Measurements from ENCODE around the gene GSTO1.

The GSTO1 gene

DNA sequence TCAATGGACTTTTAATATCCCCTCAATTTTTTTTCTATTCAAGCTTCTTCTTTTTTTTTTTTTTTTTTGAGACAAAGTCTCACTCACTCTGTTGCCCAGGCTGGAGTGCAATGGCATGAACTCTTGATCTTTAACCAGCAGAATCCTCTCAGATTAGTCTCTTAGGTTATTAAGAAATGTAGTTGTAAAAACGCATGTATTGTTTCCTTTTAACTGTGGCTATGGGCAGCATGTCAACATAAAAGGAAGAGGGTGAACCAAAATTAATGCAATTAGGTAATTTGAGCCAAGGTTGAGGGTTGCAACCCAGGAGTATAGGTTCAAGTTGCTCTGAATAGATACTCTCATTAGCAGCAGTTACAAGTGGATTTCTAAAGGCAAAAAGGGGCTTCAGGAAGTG, 4.3 kb upstream of the GSTO1 start:
- no peak for DNase-seq (ENCODE audit: low read depth)

- DNase-seq (ENCODE audit: low read depth): no peak
Measured at GRCh38 chr10:104251443-104251842, 3.2 kb upstream of the GSTO1 start.

GRCh38 chr10:104252368-104252767, 2.3 kb upstream of the GSTO1 start:
- no peak for DNase-seq (ENCODE audit: low read depth)

DNA sequence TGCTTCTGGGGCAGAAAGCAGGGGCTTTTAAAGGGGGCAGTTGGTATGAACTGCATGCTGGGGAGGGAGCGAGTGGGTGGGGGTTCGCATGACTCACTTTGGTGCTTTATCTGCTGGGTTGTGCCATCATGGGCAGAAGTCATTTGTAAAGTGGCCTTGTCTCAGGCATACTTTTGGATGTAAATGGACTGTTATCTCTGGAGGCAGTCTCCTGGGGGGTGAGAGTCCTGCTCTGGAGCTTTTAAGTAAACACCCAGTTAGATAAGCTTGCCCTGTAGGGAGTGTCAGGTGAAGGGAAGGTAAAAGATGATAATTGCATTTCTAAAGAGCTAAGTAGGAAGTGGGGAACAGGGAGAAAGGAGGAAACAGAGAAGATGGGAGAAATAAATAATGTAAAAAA, 1.6 kb upstream of the GSTO1 start:
- DNase-seq (ENCODE audit: low read depth): no peak

DNA sequence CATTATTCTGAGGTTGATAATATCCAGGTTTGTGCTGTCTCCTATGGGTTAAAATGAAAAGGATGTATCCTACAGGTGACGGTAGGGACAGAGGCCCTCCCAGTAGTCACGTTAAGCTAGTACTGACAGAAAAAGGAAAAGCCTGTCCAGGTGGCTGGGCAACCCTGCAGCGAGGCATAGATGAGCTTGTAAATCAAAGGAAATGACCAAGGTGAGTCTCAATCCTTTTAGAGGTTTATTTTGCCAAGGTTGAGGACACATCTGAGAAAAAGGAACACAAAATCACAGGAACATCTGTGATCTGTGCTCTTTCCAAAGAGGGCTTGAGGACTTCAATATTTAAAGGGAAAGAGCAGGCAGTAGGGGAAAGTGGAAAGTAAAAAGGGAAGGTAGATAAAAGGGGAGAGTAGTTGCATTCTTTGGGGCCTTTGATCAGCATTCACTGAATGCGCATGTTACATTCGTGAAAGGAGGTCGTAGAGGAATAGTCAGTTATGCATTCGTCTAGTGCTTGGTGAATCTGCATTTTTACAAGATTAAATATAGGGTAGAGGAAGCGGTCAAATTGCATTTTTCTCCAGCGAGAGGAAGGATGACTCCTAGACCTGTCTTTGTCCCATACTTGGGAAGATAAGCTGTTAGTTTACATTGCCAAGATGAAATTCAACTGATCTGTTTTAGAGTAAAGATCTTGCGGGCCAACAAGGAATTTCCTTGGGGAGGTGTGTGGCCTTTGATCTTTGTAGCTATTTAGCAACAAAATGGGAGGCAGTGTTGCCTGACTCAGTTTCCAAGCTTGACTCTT, 884 bp upstream of the GSTO1 start:
- no peak for DNase-seq (ENCODE audit: low read depth)

GRCh38 chr10:104255311-104255981, 754 bp downstream of the GSTO1 start:
- no peak for DNase-seq (ENCODE audit: low read depth)

DNA sequence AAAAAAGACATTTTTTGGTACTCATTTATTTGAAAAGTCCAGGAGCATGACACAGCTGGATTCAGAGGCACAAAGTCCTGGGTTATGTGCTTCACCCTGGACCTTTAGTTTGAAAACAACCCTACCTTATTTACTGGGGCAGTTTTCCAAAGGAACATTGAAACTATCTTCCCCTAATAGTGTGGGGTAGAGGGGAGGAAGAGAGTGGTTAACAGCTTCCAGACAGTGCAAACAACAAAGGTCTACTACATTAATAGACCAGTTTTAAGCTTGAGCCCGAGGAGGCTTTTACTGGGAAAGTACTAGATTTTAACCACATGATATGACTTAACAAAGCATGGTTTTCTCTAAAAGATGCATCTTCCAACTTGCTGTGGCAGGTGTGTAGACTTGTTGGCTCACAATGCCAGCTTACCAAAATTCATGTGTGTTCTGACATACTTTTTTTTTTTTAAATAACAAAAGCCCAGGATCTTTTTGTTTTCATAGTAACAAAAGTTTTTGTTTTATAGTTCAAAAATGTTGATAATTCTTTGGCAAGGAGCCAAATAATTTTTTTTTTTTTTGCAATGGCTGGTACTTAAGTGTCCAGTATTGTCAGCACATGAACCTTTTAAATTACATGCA, 1.8 kb downstream of the GSTO1 start:
- no peak for DNase-seq (ENCODE audit: low read depth)

DNA sequence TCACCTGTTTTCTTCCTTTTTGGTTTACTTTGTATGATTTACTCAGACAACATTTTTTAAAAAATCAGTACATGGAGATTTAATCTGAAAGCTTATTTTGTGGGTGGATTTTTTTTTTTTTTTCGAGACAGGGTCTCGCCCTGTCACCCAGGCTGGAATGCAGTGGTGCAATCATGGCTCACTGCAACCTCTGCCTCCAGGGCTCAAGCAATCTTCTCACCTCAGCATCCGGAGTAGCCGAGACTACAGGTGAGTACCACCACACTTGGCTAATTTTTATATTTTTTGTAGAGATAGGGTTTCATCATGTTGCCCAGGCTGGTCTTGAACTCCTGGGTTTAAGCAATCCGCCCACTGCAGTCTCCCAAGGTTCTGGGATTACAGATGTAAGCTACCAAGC, 2.5 kb downstream of the GSTO1 start:
- DNase-seq (ENCODE audit: low read depth): no peak

GRCh38 chr10:104258209-104258608, 3.5 kb downstream of the GSTO1 start:
- no peak for DNase-seq (ENCODE audit: low read depth)

GRCh38 chr10:104259456-104259855, 4.8 kb downstream of the GSTO1 start:
- DNase-seq (ENCODE audit: low read depth): no peak

GRCh38 chr10:104259999-104260774, 5.5 kb downstream of the GSTO1 start:
- DNase-seq (ENCODE audit: low read depth): no peak

DNA sequence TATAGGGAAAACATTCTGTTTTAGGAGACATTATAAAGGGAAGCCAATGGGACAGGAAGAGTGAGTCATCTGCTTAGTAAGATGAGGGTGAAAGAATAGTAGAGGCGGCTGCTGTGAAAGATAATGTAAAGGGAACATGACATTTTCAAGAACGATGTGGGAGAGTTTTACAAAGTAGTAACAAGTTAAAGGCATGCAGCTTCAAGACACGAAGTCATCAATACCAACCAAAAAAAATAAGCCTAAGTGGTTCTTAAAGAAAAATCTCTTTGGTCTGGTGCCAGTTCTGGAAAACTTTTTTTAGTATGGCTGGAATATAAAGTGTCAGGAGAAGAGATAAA, 6.1 kb downstream of the GSTO1 start:
- no peak for DNase-seq (ENCODE audit: low read depth)

DNA sequence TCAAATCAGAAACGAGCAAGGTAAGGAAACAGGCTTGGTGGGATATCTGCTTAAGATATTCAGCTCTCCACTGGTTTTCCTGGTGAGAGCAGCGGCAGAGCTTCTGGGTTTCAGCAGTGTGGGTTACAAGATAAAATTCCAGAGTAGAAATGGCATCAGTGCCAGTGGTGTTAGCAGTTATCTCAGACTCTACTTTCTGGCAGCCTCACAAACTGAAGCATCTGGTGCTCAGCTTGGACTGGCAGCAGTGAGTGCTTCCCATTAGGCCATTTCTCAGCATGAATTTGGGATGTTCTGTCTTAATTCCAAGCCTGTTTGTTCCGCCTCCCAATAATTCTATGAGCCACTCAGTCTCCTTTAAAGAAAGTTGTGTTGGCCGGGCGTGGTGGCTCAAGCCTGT, 7.4 kb downstream of the GSTO1 start:
- no peak for DNase-seq (ENCODE audit: low read depth)

DNA sequence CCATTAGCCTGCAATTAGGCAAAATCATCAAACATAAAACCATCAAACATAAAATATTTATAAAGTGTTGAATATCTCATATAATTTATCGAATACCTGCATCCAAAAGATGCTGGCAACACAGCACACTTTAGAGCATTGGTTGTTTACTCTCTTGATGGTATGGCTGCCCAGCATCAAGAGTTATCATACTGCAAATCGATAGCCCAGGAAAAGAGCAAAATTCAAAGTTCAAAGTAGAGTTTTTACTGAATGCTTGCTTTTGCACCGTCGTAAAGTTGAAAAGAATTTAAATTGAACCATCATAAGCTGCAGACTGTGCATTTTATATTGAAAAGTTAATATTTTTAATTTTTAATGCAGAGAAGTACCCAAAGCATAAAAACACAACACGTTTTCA, 10.1 kb downstream of the GSTO1 start:
- DNase-seq (ENCODE audit: low read depth): no peak

DNA sequence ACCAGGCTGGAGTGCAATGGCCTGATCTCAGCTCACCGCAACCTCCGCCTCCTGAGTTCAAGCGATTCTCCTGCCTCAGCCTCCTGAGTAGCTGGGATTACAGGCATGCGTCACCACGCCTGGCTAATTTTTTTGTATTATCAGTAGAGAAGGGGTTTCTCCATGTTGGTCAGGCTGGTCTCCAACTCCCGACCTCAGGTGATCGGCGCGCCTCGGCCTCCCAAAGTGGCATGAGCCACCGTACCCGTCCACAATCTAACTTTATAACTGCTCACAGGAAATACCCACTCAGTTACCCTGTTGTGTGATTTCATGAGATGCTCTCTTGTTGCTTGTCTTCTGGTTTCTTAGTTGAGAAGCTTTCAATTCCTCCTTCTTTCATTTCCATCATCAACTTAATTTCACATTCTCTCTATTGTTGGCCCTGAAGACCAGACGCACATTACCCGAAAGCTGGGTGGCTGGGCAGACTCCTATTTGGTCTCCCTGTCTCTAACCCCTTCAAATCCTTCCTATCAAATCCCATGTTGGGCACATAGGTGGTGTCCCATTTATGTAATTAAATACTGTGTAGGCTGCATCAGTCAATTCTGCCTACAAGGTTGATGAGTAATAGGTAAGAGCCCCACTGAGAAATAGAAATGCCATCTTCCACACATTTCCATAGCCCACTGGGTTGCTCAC, 13.2 kb downstream of the GSTO1 start:
- no peak for DNase-seq (ENCODE audit: low read depth)

GRCh38 chr10:104268405-104268712, 13.7 kb downstream of the GSTO1 start:
- no peak for DNase-seq (ENCODE audit: low read depth)

- peak; percentile 97 for DNase-seq (ENCODE audit: low read depth)
Measured at GRCh38 chr10:104268713-104269645, 14.3 kb downstream of the GSTO1 start, which contains the start of gene GSTO2. GSTO2 (plus strand) TSS chr10:104269184; CDS start chr10:104274916, 5,732 bp downstream.

GRCh38 chr10:104273286-104273685, 18.6 kb downstream of the GSTO1 start:
- no peak for DNase-seq (ENCODE audit: low read depth)

GRCh38 chr10:104273899-104274575, 19.3 kb downstream of the GSTO1 start:
- DNase-seq (ENCODE audit: low read depth): no peak
